HEK293T (cell line): ENCODE results near the gene DPYSL4.

ENCODE experiments used
- ARNT ChIP-seq: fragments of 450-650 bp; IDR thresholded peaks from 2 replicates; pipeline ENCODE4 v1.6.1; 2017; ENCODE audit warnings: mild to moderate bottlenecking
- CTBP1 ChIP-seq: fragments of 450-650 bp; IDR thresholded peaks from 2 replicates; pipeline ENCODE4 v1.6.1; 2016; ENCODE audit warnings: borderline replicate concordance
- ELF4 ChIP-seq: fragments of 450-650 bp; IDR thresholded peaks from 2 replicates; pipeline ENCODE4 v1.6.1; 2017; ENCODE audit warnings: antibody characterized with exemption
- FOXA1 ChIP-seq: fragments of 450-650 bp; IDR thresholded peaks from 2 replicates; pipeline ENCODE4 v1.6.1; 2016; ENCODE audit warnings: mild to moderate bottlenecking
- FOXK2 ChIP-seq: fragments of 450-650 bp; IDR thresholded peaks from 2 replicates; pipeline ENCODE4 v1.6.1; 2016; ENCODE audit warnings: mild to moderate bottlenecking
- FOXM1 ChIP-seq: fragments of 450-650 bp; IDR thresholded peaks from 2 replicates; pipeline ENCODE4 v1.6.1; 2017; ENCODE audit warnings: mild to moderate bottlenecking, borderline replicate concordance
- HDGF ChIP-seq: fragments of 450-650 bp; IDR thresholded peaks from 2 replicates; pipeline ENCODE4 v1.6.1; 2017; ENCODE audit warnings: antibody characterized with exemption, borderline replicate concordance
- L3MBTL2 ChIP-seq: fragments of 450-650 bp; conservative IDR thresholded peaks from 2 replicates; pipeline ENCODE4 v1.6.1; 2016; ENCODE audit warnings: mild to moderate bottlenecking
- LEF1 ChIP-seq: fragments of 450-650 bp; IDR thresholded peaks from 2 replicates; pipeline ENCODE4 v1.6.1; 2017; ENCODE audit warnings: mild to moderate bottlenecking, borderline replicate concordance
- SP1 ChIP-seq: fragments of 450-650 bp; IDR thresholded peaks from 2 replicates; pipeline ENCODE4 v1.6.1; 2017
- SUZ12 ChIP-seq: fragments of 450-650 bp; IDR thresholded peaks from 2 replicates; pipeline ENCODE4 v1.6.1; 2016; ENCODE audit warnings: mild to moderate bottlenecking
- TARDBP ChIP-seq: fragments of 450-650 bp; IDR thresholded peaks from 2 replicates; pipeline ENCODE4 v1.6.1; 2016
- ZNF384 ChIP-seq: fragments of 450-650 bp; IDR thresholded peaks from 2 replicates; pipeline ENCODE4 v1.6.1; 2016
- TF ChIP-seq, protein P1 (sequence below): fragments of 450-650 bp; IDR thresholded peaks from 2 replicates; pipeline ENCODE4 v1.6.1; 2016

DNA sequence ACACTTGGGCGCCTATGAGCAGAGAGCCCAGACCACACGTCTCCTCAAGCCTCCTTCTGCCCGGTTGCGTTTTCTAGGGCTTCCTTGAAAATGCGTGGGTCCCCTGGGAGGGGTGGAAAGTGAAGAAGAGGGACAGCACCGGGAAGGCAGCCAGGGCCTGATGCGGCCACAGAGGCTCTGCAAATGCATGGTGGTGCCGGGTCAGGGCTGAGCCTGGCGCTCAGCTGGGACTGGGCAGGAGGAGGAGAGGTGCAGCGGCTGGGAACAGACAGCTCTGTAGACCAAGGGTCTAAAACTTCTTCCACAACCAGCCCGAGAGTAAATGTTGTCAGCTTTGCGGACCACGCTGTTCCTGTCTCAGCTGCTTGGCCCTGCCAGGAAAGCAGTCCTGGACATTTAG is 1.6 kb downstream of the DPYSL4 start:
- TF ChIP-seq ARNT (no peak), FOXA1 (no peak), ELF4 (no peak), FOXK2 (no peak), LEF1 (no peak), ZNF384 (no peak), CTBP1 (no peak), SP1 (no peak), SUZ12 (no peak), TARDBP (no peak), HDGF (no peak), L3MBTL2 (no peak), FOXM1 (no peak)
- TF ChIP-seq, protein P1, sequence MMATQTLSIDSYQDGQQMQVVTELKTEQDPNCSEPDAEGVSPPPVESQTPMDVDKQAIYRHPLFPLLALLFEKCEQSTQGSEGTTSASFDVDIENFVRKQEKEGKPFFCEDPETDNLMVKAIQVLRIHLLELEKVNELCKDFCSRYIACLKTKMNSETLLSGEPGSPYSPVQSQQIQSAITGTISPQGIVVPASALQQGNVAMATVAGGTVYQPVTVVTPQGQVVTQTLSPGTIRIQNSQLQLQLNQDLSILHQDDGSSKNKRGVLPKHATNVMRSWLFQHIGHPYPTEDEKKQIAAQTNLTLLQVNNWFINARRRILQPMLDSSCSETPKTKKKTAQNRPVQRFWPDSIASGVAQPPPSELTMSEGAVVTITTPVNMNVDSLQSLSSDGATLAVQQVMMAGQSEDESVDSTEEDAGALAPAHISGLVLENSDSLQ = no peak
